Mammary epithelial cell (primary cell): ENCODE data around the gene DNMT3A.

Experiments
- EZH2 ChIP-seq: IDR thresholded peaks from 2 replicates; pipeline ENCODE4 v1.6.1; 2012; ENCODE audit warnings: low read length, inconsistent platforms, borderline replicate concordance
- TF ChIP-seq, protein P1 (sequence below), 2 donors: IDR thresholded peaks in 1 of 2; conservative IDR thresholded peaks in 1 of 2; 2 replicates each; pipeline ENCODE4 v1.5.1; 2011 to 2012; ENCODE audit warnings: inconsistent platforms in 2 of 2, low read length in 2 of 2, mild to moderate bottlenecking in 2 of 2, control low read depth in 1 of 2, low read depth in 1 of 2; ENCODE audit not compliant: insufficient read depth in 1 of 2; ENCODE audit errors: extremely low read depth in 1 of 2

GRCh38 chr2:25241452-25241851 is 100.3 kb downstream of the DNMT3A start:
- TF ChIP-seq EZH2 = no peak
- TF ChIP-seq, protein P1, sequence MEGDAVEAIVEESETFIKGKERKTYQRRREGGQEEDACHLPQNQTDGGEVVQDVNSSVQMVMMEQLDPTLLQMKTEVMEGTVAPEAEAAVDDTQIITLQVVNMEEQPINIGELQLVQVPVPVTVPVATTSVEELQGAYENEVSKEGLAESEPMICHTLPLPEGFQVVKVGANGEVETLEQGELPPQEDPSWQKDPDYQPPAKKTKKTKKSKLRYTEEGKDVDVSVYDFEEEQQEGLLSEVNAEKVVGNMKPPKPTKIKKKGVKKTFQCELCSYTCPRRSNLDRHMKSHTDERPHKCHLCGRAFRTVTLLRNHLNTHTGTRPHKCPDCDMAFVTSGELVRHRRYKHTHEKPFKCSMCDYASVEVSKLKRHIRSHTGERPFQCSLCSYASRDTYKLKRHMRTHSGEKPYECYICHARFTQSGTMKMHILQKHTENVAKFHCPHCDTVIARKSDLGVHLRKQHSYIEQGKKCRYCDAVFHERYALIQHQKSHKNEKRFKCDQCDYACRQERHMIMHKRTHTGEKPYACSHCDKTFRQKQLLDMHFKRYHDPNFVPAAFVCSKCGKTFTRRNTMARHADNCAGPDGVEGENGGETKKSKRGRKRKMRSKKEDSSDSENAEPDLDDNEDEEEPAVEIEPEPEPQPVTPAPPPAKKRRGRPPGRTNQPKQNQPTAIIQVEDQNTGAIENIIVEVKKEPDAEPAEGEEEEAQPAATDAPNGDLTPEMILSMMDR (conservative IDR thresholded peaks at IDR 0.05 in 1 of 2, IDR thresholded peaks at IDR 0.05 in 1 of 2; ENCODE audit: extremely low read depth in 1 of 2, insufficient read depth in 1 of 2, low read depth in 1 of 2, low read length in 2 of 2) = no peak
